Stimulated activated CD8-positive, alpha-beta memory T cell treated with anti-CD3 and anti-CD28 coated beads, Interleukin-4, amount 100 ng/mL, for 1 hour (primary cell): Measurements from ENCODE around the gene LRRC49.
"Not testable (repeated sequence)": the region's sequence is repeated elsewhere in the genome, so short reads cannot be mapped to it uniquely, and the experiment has no call there.

Experiments
- DNase-seq, 2 donors: peaks; one replicate each; pipeline ENCODE4 v3.0.0-alpha.2; 2020; ENCODE audit warnings: low read depth in 2 of 2, low spot score in 1 of 2

The LRRC49 gene, protein sequence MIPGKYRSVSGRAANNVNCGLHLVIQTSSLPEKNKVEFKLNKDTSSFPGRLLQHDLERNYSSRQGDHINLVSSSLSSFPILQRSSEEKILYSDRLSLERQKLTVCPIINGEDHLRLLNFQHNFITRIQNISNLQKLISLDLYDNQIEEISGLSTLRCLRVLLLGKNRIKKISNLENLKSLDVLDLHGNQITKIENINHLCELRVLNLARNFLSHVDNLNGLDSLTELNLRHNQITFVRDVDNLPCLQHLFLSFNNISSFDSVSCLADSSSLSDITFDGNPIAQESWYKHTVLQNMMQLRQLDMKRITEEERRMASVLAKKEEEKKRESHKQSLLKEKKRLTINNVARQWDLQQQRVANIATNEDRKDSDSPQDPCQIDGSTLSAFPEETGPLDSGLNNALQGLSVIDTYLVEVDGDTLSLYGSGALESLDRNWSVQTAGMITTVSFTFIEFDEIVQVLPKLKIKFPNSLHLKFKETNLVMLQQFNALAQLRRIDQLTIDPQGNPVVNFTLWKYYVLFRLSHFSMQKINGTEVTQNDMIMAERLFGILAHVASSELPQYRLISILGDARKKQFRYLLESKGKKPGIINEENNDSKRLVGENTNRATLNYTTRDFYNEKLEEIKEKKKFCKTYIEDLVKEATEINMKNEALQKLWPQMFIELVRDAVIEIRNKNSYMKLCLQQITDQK

DNA sequence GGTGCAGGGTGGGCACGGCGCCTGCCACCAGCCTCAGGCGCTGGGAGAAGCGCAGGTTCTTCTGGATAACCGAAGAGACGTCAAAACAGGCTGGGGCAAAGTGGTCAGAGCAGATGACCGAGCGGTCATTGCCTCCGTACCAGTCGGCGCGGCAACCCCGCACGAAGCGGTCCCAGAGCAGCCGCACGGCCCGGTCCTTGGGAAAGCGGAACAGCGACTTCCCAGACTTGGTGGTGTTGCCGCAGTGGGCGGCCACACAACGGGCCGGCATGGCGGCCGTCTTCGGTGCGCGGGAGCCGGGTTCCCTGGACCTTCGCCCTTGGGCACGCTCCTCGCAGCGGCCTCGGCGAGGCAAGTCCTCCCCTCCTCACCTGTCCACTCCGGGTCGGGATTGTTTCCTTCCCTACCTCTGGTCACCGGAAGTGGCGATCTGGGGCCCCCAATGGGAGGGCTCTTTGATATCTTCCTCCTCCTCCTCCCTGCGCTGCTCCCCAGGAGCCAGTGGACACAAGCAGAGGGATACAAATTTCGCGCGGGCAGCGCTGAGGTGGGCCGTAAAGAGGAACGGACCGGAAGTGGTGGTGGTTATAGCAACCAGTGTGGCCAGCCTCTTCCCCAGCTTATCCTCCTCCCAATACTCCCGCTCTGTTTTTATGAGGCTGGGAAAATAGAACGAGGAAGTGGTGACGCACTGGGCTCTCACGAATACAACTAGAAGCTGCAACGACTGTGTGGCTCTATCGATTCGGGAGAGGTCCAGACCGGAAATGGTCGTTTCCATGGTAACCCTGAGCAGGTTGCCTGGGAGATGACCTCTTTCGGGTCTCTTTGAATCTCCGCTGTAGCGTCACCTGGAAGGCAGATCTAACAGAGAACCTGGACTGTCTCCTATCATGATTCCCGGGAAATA, at the start of gene LRRC49, which contains the start of gene THAP10:
Gene LRRC49, plus strand, starts transcription at position 825 of the 910 bp plus-strand sequence. Its CDS starts 69 bp downstream, at position 894.
Gene THAP10, minus strand, starts transcription at position 432 of the 910 bp plus-strand sequence. Its CDS starts 161 bp downstream, at position 271.
- no peak for DNase-seq

- no peak for DNase-seq
These were observed 46.8 kb upstream of the LRRC49 start for GRCh38 chr15:70845602-70846360.

DNA sequence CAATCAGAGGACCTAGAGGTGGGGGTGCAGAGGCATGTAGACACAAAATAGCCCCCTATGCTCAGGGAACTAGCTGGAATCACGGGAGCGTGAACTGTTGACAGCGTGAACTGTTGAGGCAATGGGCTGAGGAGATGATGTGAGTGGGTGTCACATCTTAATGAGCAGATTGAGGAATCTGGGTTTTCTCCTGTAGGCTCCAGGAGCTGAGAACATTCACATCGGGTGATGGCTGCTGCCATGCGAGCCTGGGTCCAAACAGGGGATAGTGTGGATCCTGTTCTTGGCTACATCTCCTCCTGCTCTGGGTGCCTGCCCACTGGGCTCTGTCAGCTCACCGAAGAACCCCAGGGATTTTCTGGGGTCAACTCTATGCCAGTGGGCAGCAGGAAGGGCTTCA, 40.7 kb upstream of the LRRC49 start:
- DNase-seq, result no peak

DNA sequence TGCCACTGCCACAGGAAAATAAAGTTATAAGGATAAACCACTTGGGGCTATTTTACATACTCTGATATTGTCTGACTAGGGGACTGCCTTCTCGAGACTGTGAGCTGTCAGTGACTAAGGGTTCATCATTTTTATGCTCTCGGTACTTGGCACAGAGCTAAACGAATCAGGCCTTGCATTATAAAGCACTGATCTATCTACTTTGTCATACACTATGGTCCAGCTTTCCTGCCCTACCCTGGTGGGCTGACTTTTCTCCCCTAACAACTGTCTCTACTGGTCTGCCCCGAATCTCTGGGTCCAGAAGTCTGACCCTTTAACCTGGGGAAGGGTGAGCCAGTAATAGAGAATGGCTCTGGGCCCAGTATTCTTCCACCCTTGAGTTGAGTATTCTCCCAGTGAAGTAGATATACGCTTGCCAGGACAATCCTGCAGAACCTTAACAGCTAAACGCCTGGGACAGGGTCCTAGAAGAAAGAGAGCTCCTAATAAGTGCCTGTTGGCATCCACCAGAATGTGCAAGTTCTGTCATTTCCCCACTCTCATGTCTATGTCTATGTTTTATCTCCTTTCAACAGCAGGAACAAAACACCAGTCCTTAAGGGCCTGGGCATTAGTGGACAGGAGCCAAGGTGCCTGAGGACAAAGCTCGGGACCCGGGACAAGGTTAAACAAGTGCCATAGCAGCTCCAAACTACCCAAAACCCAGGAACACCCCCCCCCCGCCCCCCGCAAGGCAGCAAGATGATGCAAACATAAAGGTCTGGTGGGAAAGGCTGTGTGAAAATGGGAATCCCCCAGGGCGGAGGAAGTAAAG, 39.9 kb upstream of the LRRC49 start:
- DNase-seq, result no peak

GRCh38 chr15:70853318-70853972, 39.2 kb upstream of the LRRC49 start:
- no peak for DNase-seq

- DNase-seq, result no peak
These were observed 38.5 kb upstream of the LRRC49 start, which contains the start of gene LARP6 for GRCh38 chr15:70853973-70854665. Gene LARP6 (minus strand): TSS chr15:70854157. CDS start chr15:70854088, 69 bp downstream.

DNA sequence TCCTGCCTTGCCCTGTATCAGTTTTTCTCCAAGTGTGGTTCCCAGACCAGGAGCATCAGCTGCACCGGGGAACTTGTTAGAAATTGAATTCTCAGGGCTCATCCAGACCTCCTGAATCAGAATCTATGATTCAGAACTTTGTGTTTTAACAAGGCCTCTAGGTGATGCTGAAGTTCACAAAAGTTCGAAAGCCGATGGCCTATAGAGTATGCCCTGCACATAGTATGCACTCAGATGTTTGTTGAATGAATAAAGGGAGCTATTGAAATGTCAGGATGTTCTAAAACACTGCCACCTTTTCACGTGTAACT, 38.0 kb upstream of the LRRC49 start:
- DNase-seq, result no peak

GRCh38 chr15:70855764-70856163, 36.9 kb upstream of the LRRC49 start:
- no peak for DNase-seq

DNA sequence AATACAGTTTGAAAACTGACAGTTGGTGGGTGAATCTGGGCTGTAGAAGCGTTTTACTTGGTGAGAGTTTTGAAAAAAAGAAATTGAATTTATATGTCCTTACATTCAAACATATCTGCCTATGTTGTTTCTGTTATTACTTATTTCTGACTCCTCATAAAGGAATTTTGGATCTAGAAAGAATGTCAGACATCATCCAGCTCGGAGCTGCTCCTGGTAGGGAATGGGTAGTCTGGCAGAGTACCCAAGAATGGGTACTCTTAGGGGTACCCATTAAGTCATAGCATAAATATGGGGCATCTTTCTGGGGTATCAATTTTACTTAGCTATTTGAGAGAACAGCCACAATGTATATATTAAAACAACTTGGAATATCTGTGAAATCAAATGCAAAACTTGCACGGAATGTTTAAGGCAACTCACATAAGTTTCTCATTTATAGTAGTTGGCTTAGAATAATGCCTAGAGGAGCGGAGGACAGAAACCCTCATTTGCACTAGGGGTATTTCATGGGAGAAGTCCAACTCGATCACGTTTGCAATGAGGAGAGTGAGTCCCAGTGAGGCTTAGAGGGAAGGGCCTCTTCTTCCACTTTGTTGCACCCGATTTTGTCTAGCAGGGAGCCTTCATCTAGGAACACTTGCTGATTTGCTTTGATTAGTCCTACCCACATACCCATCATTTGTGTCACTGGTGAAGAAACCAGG, 36.3 kb upstream of the LRRC49 start:
- no peak for DNase-seq

GRCh38 chr15:70856884-70857561, 35.6 kb upstream of the LRRC49 start:
- DNase-seq, result no peak

GRCh38 chr15:70857562-70858285, 34.9 kb upstream of the LRRC49 start:
- DNase-seq, result no peak

- DNase-seq, result not testable (repeated sequence)
These were observed 33.9 kb upstream of the LRRC49 start for GRCh38 chr15:70858614-70859321.

GRCh38 chr15:70859322-70859908, 33.2 kb upstream of the LRRC49 start:
- DNase-seq, result no peak

DNA sequence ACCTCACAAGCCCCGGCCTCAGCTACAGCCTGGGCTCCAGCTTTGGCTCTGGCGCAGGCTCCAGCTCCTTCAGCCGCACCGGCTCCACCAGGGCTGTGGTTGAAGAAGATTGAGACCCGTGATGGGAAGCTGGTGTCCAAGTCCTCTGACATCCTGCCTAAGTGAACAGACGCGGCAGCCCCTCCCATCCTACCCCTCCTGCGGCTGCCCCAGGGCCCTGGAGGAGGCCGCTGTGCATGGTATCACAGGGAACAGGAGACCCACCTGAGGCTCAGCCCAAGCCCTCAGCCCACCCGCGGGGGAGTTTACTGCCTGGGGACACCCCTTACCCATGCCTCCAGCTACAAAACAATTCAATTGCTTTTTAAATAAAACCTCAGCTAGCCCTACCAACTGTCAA, 32.6 kb upstream of the LRRC49 start:
- DNase-seq, result no peak

GRCh38 chr15:70863450-70864218, 29.0 kb upstream of the LRRC49 start:
- no peak for DNase-seq
